PC-3 (cell line): ENCODE measurements around the gene LAG3.

Experiments
- CTCF ChIP-seq: fragments of 300-600 bp; sonication (generic); conservative IDR thresholded peaks from 2 replicates; pipeline ENCODE4 v1.5.1; 2017; ENCODE audit warnings: antibody characterized with exemption, low read depth, mild to moderate bottlenecking, low read length
- EZH2 ChIP-seq: fragments of 300-600 bp; sonication (generic); IDR thresholded peaks from one replicate; pipeline ENCODE4 v1.6.1; 2017; ENCODE audit warnings: antibody characterized with exemption, mild to moderate bottlenecking, low read length; ENCODE audit not compliant: unreplicated experiment
- EZH2phosphoT487 ChIP-seq: fragments of 300-600 bp; sonication (generic); IDR thresholded peaks from 2 replicates; pipeline ENCODE4 v1.6.1; 2018; ENCODE audit warnings: mild to moderate bottlenecking, antibody characterized with exemption, low read length, borderline replicate concordance

- TF ChIP-seq EZH2phosphoT487 = no peak
- TF ChIP-seq CTCF = no peak
- no peak for TF ChIP-seq EZH2
Observed at GRCh38 chr12:6757028-6757690, 15.2 kb upstream of the LAG3 start.
